Esophagus muscularis mucosa (tissue), 4 donors: ENCODE measurements around the gene SLC37A1.

Experiments
- CTCF ChIP-seq, 3 experiments: fragments of 200-600 bp in 2 of 3; fragments of 450-650 bp in 1 of 3; sonication (generic) in 2 of 3; IDR thresholded peaks; one replicate each; pipeline ENCODE4 v1.5.1; 2017 to 2019; ENCODE audit warnings: antibody characterized with exemption in 3 of 3, mild to moderate bottlenecking in 2 of 3, moderate library complexity in 1 of 3
- EP300 ChIP-seq: sonication (generic); formaldehyde crosslinking; IDR thresholded peaks from one replicate; pipeline ENCODE4 v1.6.1; 2017; ENCODE audit warnings: antibody characterized with exemption
- POLR2A ChIP-seq: fragments of 450-650 bp; IDR thresholded peaks from one replicate; pipeline ENCODE4 v1.6.1; 2017; ENCODE audit warnings: antibody characterized with exemption, moderate library complexity, mild to moderate bottlenecking, low read depth
- POLR2AphosphoS5 ChIP-seq, 2 donors: sonication (generic); formaldehyde crosslinking; IDR thresholded peaks; one replicate each; pipeline ENCODE4 v1.6.1; 2017; ENCODE audit warnings: antibody characterized with exemption in 2 of 2

DNA sequence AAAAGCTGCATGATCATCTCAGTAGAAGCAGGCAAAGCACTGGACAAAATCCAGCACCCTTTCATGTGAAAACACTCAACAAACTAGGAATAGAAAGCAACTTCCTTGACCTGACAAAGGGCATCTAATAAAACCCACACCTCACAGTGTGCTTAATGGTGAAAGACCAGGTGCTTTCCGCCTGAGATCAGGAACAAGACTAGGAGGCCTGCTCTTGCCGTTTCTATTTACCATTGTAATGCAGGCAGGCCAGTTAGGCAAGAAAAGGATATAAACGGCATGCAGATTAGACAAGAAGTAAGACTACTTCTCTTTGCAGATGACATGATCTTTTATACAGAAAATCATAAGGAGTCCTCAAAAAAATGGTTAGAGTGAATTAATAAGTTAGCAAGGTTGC, 37.2 kb downstream of the SLC37A1 start:
- TF ChIP-seq CTCF (IDR thresholded peaks at IDR 0.05) (no peak), EP300 (no peak), POLR2A (no peak), POLR2AphosphoS5 (IDR thresholded peaks at IDR 0.05) (no peak)
